Stimulated activated effector memory CD8-positive, alpha-beta T cell treated with anti-CD3 and anti-CD28 coated beads, Interleukin-12 subunit alpha, Interleukin-12 subunit beta, amount 100 ng/mL, for 72 hours (primary cell): ENCODE measurements around the gene FYCO1.

Experiments
- ATAC-seq: fragments of 150-1000 bp; cut with Tn5 transposase; 2 replicates; pipeline ENCODE4 v1.10.0; 2021
- DNase-seq, 2 donors: peaks; one replicate each; pipeline ENCODE4 v3.0.0; 2021 to 2022; ENCODE audit warnings: low spot score in 2 of 2
- H3K27ac Mint-ChIP-seq: one replicate; pipeline ENCODE4 v1.8.0; 2022; ENCODE audit warnings: mild to moderate bottlenecking, mixed read lengths
- H3K36me3 Mint-ChIP-seq: one replicate; pipeline ENCODE4 v1.8.0; 2022; ENCODE audit warnings: mild to moderate bottlenecking, mixed read lengths
- H3K4me1 Mint-ChIP-seq: one replicate; pipeline ENCODE4 v1.8.0; 2022; ENCODE audit warnings: mixed read lengths
- H3K4me3 Mint-ChIP-seq: one replicate; pipeline ENCODE4 v1.8.0; 2022; ENCODE audit warnings: mild to moderate bottlenecking, mixed read lengths
- H3K9me3 Mint-ChIP-seq: one replicate; pipeline ENCODE4 v1.8.0; 2022; ENCODE audit warnings: mixed read lengths

Gene FYCO1

DNA sequence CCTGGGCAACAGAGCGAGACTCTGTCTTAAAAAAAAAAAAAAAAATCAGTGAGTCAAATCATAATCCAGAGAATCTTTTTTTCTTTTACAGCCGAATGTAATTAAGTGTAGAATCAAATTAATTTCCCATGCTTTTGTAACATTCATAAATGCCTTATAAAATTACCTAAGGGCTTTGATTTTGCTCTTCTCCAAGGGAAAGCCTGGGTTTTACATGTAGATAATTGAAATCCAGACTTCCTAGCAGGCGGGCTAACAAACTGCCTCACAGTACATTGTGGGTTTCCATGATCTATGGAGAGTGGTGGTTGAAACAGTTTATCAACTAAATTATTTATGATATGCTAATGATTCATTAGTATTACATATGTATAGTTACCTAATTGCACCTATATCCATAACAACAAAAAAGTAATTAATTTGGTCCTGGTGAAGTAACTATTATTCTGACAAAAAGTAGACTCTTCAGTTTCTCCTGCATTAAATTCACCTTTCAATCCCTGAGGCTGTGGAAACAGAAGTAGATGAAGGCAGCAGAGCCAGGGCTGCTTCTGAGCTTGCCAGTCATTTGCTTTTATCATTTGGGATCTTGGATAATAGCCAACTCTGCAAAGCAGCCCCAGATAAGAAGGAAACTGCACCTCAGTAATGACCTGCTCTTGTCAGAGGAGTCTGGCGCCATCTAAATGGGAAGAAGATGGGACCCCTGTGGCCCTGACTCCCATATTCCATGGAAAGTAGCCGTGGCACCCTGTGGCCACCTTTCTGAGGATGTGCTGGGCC, 99.7 kb downstream of the FYCO1 start:
- Mint-ChIP-seq H3K27ac (no peak overlapping the region), H3K9me3 (no peaks in the 10 kb centered on the region), H3K4me1 (peaks cover 15% of the 10 kb centered on the region), H3K4me3 (no peak overlapping the region), H3K36me3 (no peaks in the 10 kb centered on the region)
- DNase-seq (no peak), ATAC-seq (no peak)

DNA sequence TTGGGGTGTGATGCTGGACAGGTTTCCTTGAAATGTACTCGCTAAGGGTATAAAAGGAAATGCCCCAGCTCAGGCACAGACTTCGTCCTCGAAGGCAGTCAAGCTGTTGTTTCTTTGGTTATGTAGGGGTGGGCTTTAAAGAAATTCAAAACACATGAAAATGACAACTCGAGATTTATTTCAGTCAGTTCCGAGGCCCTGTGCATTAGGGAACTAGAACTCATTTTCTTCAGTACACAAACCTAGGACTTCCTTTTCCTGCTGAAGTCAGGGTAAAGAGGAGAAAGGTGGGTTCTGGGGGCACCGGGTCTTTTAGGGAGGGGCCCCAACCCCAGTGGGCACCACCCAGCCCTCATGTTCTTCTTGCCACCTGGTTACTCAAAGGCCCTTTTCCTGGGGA, 101.6 kb downstream of the FYCO1 start:
- Mint-ChIP-seq H3K4me3 (no peak overlapping the region), H3K4me1 (peaks cover 15% of the 10 kb centered on the region), H3K27ac (no peak overlapping the region), H3K9me3 (no peaks in the 10 kb centered on the region), H3K36me3 (no peaks in the 10 kb centered on the region)
- no peak for ATAC-seq
- DNase-seq, result no peak

DNA sequence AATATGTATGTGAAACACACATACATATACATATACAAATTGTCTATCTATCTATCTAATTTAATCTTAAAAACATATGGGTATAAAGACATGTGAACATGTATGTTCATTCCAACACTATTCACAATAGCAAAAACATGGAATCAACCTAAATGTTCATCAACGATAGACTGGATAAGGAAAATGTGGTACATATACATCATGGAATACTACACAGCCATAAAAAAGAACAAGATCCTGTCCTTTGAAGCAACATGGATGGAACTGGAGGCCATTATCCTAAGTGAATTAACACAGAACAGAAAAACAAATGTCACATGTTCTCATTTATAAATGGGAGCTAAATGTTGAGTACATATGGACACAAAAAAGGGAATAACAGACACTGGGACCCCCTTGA, 103.5 kb downstream of the FYCO1 start:
- H3K36me3 Mint-ChIP-seq, result no peaks in the 10 kb centered on the region
- no peaks in the 10 kb centered on the region for H3K9me3 Mint-ChIP-seq
- no peak overlapping the region for H3K27ac Mint-ChIP-seq
- DNase-seq (no peak), ATAC-seq (no peak)
- no peak overlapping the region for H3K4me3 Mint-ChIP-seq
- H3K4me1 Mint-ChIP-seq, result peaks cover 19% of the 10 kb centered on the region

DNA sequence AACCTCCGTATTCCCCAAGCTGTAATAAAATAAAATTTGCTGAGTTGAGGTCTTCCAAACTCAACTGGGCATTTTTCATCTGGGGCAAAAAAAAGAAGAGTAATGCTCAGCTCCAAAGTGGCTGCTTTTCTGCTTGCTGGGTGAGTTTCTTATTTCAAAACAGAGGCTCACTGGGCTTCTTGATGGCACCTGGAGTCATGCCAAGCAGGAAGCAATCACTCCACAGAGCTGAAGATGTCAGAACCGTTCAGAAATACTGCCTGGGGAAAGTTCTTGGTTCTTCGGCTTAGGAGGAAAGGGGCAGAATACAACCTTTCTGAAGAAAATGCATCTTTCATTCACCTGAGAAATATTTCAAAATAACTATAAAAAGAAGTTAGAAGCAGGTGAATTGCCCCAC, 105.2 kb downstream of the FYCO1 start:
- Mint-ChIP-seq H3K36me3 (no peaks in the 10 kb centered on the region), H3K4me1 (peaks cover 30% of the 10 kb centered on the region), H3K27ac (no peak overlapping the region), H3K9me3 (no peaks in the 10 kb centered on the region), H3K4me3 (peak overlapping the region; percentile 39)
- ATAC-seq, result no peak
- DNase-seq, result no peak

GRCh38 chr3:45889337-45889736, 106.3 kb downstream of the FYCO1 start:
- no peaks in the 10 kb centered on the region for H3K36me3 Mint-ChIP-seq
- no peaks in the 10 kb centered on the region for H3K9me3 Mint-ChIP-seq
- DNase-seq (no peak), ATAC-seq (no peak)
- peaks cover 38% of the 10 kb centered on the region for H3K4me1 Mint-ChIP-seq
- no peak overlapping the region for H3K4me3 Mint-ChIP-seq
- no peak overlapping the region for H3K27ac Mint-ChIP-seq

DNA sequence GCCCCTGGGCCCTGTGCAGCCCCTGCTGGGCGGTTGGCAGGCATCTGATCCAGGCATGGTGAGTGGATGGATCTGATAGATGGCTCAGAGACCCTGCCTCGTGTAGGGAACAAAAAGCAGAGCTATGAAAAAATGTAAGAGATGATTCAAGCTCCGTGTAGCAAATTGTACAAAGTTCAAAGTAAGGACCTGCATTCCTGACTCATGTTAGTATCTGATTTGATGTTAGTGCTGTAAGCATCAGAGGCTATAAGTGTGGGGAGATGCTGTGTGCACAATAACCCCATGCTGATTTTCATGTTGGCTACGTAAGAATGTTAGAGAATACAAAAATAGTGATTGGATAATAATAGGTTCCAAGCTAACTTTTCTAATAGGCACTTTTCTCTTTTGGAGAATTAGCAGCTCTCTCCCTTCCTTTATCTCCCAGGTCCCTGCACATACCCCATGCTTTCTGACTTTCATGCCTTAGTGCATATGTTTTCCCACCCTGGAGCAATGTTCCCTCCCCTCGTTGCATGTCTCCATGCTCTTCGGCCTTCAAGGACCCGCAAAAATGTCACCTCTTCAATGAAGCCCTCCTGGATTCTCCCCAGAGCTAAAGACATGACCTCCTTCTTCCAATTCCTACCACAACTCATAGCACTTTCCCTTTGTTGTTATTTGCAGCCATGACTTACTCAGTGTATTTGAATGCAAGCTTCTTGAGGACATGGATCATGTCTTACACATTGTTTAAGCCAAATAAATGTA, 107.7 kb downstream of the FYCO1 start:
- DNase-seq, result no peak
- H3K4me1 Mint-ChIP-seq, result peaks cover 33% of the 10 kb centered on the region
- ATAC-seq, result peak; percentile 49
- no peaks in the 10 kb centered on the region for H3K36me3 Mint-ChIP-seq
- no peak overlapping the region for H3K27ac Mint-ChIP-seq
- no peaks in the 10 kb centered on the region for H3K9me3 Mint-ChIP-seq
- H3K4me3 Mint-ChIP-seq, result no peak overlapping the region

DNA sequence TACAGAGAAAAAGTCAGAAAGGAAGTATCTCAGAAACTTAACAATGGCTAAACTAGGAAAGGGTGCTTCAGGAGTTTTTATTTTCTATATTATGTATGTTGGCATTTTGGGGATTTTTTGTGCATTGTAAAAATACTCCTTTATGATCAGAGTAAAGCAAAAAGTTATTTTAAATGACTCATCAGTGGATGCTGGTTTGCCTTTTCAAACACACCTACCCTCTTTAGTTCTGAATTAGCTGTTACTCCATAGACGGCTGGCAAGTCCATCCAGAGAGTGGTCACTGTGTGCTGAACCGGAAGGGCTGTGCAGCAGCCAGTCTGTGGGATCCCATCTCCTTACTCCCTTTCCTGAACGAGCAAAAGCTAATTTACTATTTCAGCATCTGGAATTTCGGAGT, 108.3 kb downstream of the FYCO1 start:
- no peaks in the 10 kb centered on the region for H3K36me3 Mint-ChIP-seq
- peak; percentile 45 for ATAC-seq
- H3K4me1 Mint-ChIP-seq, result peaks cover 33% of the 10 kb centered on the region
- DNase-seq, result no peak
- H3K9me3 Mint-ChIP-seq, result no peaks in the 10 kb centered on the region
- no peak overlapping the region for H3K27ac Mint-ChIP-seq
- no peak overlapping the region for H3K4me3 Mint-ChIP-seq

GRCh38 chr3:45885979-45886705, 109.5 kb downstream of the FYCO1 start, which contains the start of gene CCR9:
Gene CCR9 (plus strand): TSS chr3:45886543. CDS start chr3:45894934, 8,391 bp downstream.
- H3K27ac Mint-ChIP-seq, result no peak within 1 kb of the TSS
- H3K4me3 Mint-ChIP-seq, result no peak within 1 kb of the TSS
- no peak for ATAC-seq
- peaks cover 38% of the 10 kb centered on the region for H3K4me1 Mint-ChIP-seq
- no peaks in the 10 kb centered on the region for H3K36me3 Mint-ChIP-seq
- H3K9me3 Mint-ChIP-seq, result no peaks in the 10 kb centered on the region
- DNase-seq, result no peak

- H3K36me3 Mint-ChIP-seq, result peaks cover 4% of the 10 kb centered on the region
- H3K27ac Mint-ChIP-seq, result no peak overlapping the region
- DNase-seq, result no peak
- peaks cover 50% of the 10 kb centered on the region for H3K4me1 Mint-ChIP-seq
- peak overlapping the region; percentile 5 for H3K4me3 Mint-ChIP-seq
- H3K9me3 Mint-ChIP-seq, result no peaks in the 10 kb centered on the region
- ATAC-seq, result peak; percentile 33
These were observed 111.0 kb downstream of the FYCO1 start for GRCh38 chr3:45884368-45885201.

GRCh38 chr3:45881078-45882022, 114.3 kb downstream of the FYCO1 start:
- no peaks in the 10 kb centered on the region for H3K9me3 Mint-ChIP-seq
- ATAC-seq (peak; percentile 98), DNase-seq (peak; percentile 13 to 64)
- H3K27ac Mint-ChIP-seq, result peak overlapping the region; percentile 10
- peaks cover 37% of the 10 kb centered on the region for H3K4me1 Mint-ChIP-seq
- peaks cover 4% of the 10 kb centered on the region for H3K36me3 Mint-ChIP-seq
- peak overlapping the region; percentile 12 for H3K4me3 Mint-ChIP-seq

- Mint-ChIP-seq H3K9me3 (no peaks in the 10 kb centered on the region), H3K4me3 (no peak overlapping the region), H3K36me3 (peaks cover 4% of the 10 kb centered on the region), H3K4me1 (peaks cover 35% of the 10 kb centered on the region), H3K27ac (peak overlapping the region; percentile 10)
- ATAC-seq (no peak), DNase-seq (no peak)
These were observed 114.9 kb downstream of the FYCO1 start for GRCh38 chr3:45880725-45881077.

DNA sequence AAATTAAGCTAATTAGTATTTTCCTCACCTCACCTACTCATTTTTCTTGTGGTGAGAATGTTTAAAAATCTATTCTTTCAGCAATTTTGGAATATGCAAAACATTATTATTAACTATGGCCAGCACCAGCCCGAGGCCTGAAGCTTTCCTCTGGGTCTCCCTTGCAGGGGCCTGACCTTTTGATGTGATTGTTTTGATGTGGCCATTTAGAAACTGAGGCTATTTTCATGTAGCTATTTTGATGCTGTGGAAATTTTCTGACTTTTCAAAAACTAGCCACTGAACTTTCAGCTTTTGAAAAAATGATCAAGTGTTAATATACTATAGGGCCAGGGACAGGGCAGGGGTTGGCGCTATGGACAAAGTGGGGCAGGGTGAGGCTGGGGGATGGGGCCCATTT, 117.5 kb downstream of the FYCO1 start:
- Mint-ChIP-seq H3K4me3 (no peak overlapping the region), H3K4me1 (peaks cover 31% of the 10 kb centered on the region), H3K36me3 (peaks cover 4% of the 10 kb centered on the region), H3K9me3 (peaks cover 5% of the 10 kb centered on the region), H3K27ac (no peak overlapping the region)
- DNase-seq, result no peak
- no peak for ATAC-seq

GRCh38 chr3:45874677-45875346, 120.8 kb downstream of the FYCO1 start:
- Mint-ChIP-seq H3K27ac (no peak overlapping the region), H3K4me3 (no peak overlapping the region), H3K36me3 (no peaks in the 10 kb centered on the region), H3K4me1 (peaks cover 35% of the 10 kb centered on the region), H3K9me3 (peaks cover 5% of the 10 kb centered on the region)
- no peak for ATAC-seq
- no peak for DNase-seq
